T-cell (primary cell): Measurements from ENCODE around the gene HEY2. TPM values are rescaled to one million over a fixed set of nuclear protein-coding genes. Genes with fewer than 3 reads are reported as not detected.
A peak's percentile ranks its signal among the peaks of the same experiment; 100 is the strongest.

Experiments
- ATAC-seq, 4 experiments: fragments of 200-7000 bp in 3 of 4; fragments of 150-1000 bp in 1 of 4; cut with Tn5 transposase; replicated peaks in 1 of 4; 1 replicate in 3 of 4; 2 replicates in 1 of 4; pipeline ENCODE4 v1.10.0; 2021; ENCODE audit warnings: moderate library complexity in 3 of 4, mild to moderate bottlenecking in 2 of 4, moderate number of reproducible peaks in 1 of 4
- CTCF ChIA-PET, 2 donors: fragments of 300-600 bp; sonication (Branson Sonifier 250); formaldehyde crosslinking; loops; one replicate each; lab custom pipeline; 2022; ENCODE audit warnings: antibody characterized with exemption in 2 of 2; lab: Charles Lee
- POLR2A ChIA-PET, 2 donors: fragments of 300-600 bp; sonication (Branson Sonifier 250); formaldehyde crosslinking; loops; one replicate each; lab custom pipeline; 2022; ENCODE audit warnings: antibody characterized with exemption in 2 of 2; lab: Charles Lee
- DNase-seq, 35 experiments: peaks; one replicate each; pipeline versions ENCODE4 v3.0.0 to v3.0.0-alpha.2; 2013 to 2023
- H3K27ac ChIP-seq: one replicate; pipeline ENCODE4 v1.5.1; 2013; ENCODE audit warnings: low read length
- H3K27me3 ChIP-seq, 2 experiments: replicated peaks in 1 of 2; 1 replicate in 1 of 2; 2 replicates in 1 of 2; pipeline versions ENCODE4 v1.6.1 to v1.7.0; 2013; ENCODE audit warnings: low read length in 1 of 2, mixed read lengths in 1 of 2; ENCODE audit not compliant: control insufficient read depth in 2 of 2, insufficient read depth in 2 of 2; ENCODE audit errors: extremely low read depth in 1 of 2
- H3K36me3 ChIP-seq, 2 donors: 1 replicate in 1 of 2; 2 replicates in 1 of 2; pipeline versions ENCODE4 v1.6.1 to v1.7.0; 2013; ENCODE audit warnings: low read length in 1 of 2; ENCODE audit not compliant: control insufficient read depth in 2 of 2, insufficient read depth in 1 of 2; ENCODE audit errors: extremely low read depth in 1 of 2
- H3K4me1 ChIP-seq, 2 experiments: 1 replicate in 1 of 2; 2 replicates in 1 of 2; pipeline versions ENCODE4 v1.6.1 to v1.7.0; 2013; ENCODE audit warnings: low read length in 2 of 2, mixed read lengths in 1 of 2; ENCODE audit not compliant: insufficient read depth in 2 of 2, control insufficient read depth in 1 of 2; ENCODE audit errors: extremely low read depth in 1 of 2
- H3K4me3 ChIP-seq, 2 donors: 1 replicate in 1 of 2; 2 replicates in 1 of 2; pipeline versions ENCODE4 v1.5.1 to v1.7.0; 2013; ENCODE audit warnings: mild to moderate bottlenecking in 2 of 2, low read length in 1 of 2, moderate library complexity in 1 of 2; ENCODE audit not compliant: control insufficient read depth in 1 of 2; ENCODE audit errors: extremely low read depth in 1 of 2
- H3K9me3 ChIP-seq: 2 replicates; pipeline ENCODE4 v1.7.0; 2013
- H3K27ac Mint-ChIP-seq, 2 donors: one replicate each; pipeline ENCODE4 v1.8.0; 2020 to 2021; ENCODE audit warnings: mild to moderate bottlenecking in 2 of 2, mixed read lengths in 2 of 2
- H3K27me3 Mint-ChIP-seq, 2 donors: one replicate each; pipeline ENCODE4 v1.8.0; 2021 to 2022; ENCODE audit warnings: mixed read lengths in 2 of 2
- H3K36me3 Mint-ChIP-seq: one replicate; pipeline ENCODE4 v1.8.0; 2021; ENCODE audit warnings: mixed read lengths
- H3K4me1 Mint-ChIP-seq, 3 donors: one replicate each; pipeline ENCODE4 v1.8.0; 2020 to 2022; ENCODE audit warnings: mixed read lengths in 3 of 3, mild to moderate bottlenecking in 1 of 3
- H3K4me3 Mint-ChIP-seq, 3 donors: one replicate each; pipeline ENCODE4 v1.8.0; 2020 to 2022; ENCODE audit warnings: mild to moderate bottlenecking in 3 of 3, mixed read lengths in 3 of 3, moderate library complexity in 3 of 3
- H3K9me3 Mint-ChIP-seq, 3 donors: one replicate each; pipeline ENCODE4 v1.8.0; 2020 to 2022; ENCODE audit warnings: mixed read lengths in 3 of 3
- WGBS: methylation state at CpG from one replicate; pipeline ENCODE4 v1.1.5; 2013; ENCODE audit warnings: missing lambda C conversion rate; ENCODE audit not compliant: insufficient coverage; 5-methylcytosine and 5-hydroxymethylcytosine counted together
- total RNA-seq, 35 experiments: library from RNA in 6 of 35; stranded (reverse) in 6 of 35; fragments of 120-200 nt in 1 of 35; gene quantifications; one replicate each; pipeline versions ENCODE4 v1.2.1 to v1.2.4 and lab custom pipeline; 2013 to 2026

HEY2 gene
- total RNA-seq, 5 donors from 2014 or later (not counting 1 experiment from before 2014, with no cell fraction given), result 0.16 to 0.32 (median 0.24) TPM; not detected in 1

- H3K4me1 Mint-ChIP-seq, result peaks cover 10 to 12% (median 10%) of the 10 kb centered on the region in 3 donors
- H3K36me3 Mint-ChIP-seq, result no peaks in the 10 kb centered on the region
- H3K4me3 ChIP-seq, result no peak overlapping the region
- no peaks in the 10 kb centered on the region for H3K36me3 ChIP-seq
- no peak overlapping the region for H3K27ac Mint-ChIP-seq
- no peak for ATAC-seq
- ChIA-PET POLR2A (no interaction called here), CTCF (interaction anchor here (0.6 to 1.3 kb wide), 5 partner anchors 11 to 430 kb away, joined by 3 to 10 read pairs (median 4); no protein-coding TSS in a partner anchor)
- peaks cover 0 to 9% of the 10 kb centered on the region in 2 experiments for H3K27me3 ChIP-seq
- peaks cover 0 to 8% of the 10 kb centered on the region in 2 experiments for H3K4me1 ChIP-seq
- H3K27ac ChIP-seq, result no peak overlapping the region
- 87% methylated on average over 2 of the region's 2 CpGs for WGBS
- H3K9me3 Mint-ChIP-seq, result no peaks in the 10 kb centered on the region
- no peaks in the 10 kb centered on the region for H3K9me3 ChIP-seq
- H3K27me3 Mint-ChIP-seq, result peaks cover 22 to 31% of the 10 kb centered on the region in 2 donors
- no peak for DNase-seq
- H3K4me3 Mint-ChIP-seq, result no peak overlapping the region
These were observed 7.4 kb upstream of the HEY2 start for GRCh38 chr6:125742024-125742423.

GRCh38 chr6:125742464-125743120 lies 6.8 kb upstream of the HEY2 start:
- peaks cover 0 to 12% of the 10 kb centered on the region in 2 experiments for H3K27me3 ChIP-seq
- H3K27ac Mint-ChIP-seq, result no peak overlapping the region
- DNase-seq, result no peak
- H3K36me3 ChIP-seq, result no peaks in the 10 kb centered on the region
- H3K4me3 Mint-ChIP-seq, result no peak overlapping the region
- no peaks in the 10 kb centered on the region for H3K9me3 Mint-ChIP-seq
- POLR2A ChIA-PET, result interaction anchor here in 1 of 2 donors (0.6 kb wide), 1 partner anchor 460 kb away, joined by 3 read pairs; no protein-coding TSS in a partner anchor
- no peak overlapping the region for H3K27ac ChIP-seq
- peaks cover 14 to 16% (median 15%) of the 10 kb centered on the region in 3 donors for H3K4me1 Mint-ChIP-seq
- peaks cover 19 to 33% of the 10 kb centered on the region in 2 donors for H3K27me3 Mint-ChIP-seq
- no peak for ATAC-seq
- 100% methylated on average over 1 of the region's 5 CpGs for WGBS
- H3K4me1 ChIP-seq, result peaks cover 3 to 11% of the 10 kb centered on the region in 2 experiments
- no peaks in the 10 kb centered on the region for H3K36me3 Mint-ChIP-seq
- no peak overlapping the region for H3K4me3 ChIP-seq
- no peaks in the 10 kb centered on the region for H3K9me3 ChIP-seq
- CTCF ChIA-PET, result interaction anchor here (1.2 to 1.3 kb wide), 2 partner anchors 11 kb away, joined by 4 to 10 read pairs; no protein-coding TSS in a partner anchor

DNA sequence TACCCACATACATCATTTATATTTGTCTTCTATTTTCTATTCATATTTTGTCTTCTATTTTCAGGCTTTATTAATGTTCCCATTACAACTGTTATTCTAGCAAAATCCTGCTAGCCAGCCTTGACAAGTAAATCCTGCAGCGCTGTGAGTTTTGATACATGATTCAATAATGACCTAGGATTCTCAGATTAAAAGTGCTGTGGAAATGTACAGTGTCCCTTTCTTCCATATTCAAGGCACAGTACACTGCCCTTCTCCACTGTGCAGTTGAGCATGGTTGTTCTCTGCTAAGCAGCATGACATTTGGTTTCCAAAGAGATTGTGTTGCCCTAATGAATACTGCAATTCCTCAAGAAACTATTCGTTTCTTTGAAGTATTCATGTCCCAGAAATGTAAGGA lies 5.8 kb upstream of the HEY2 start:
- H3K4me3 Mint-ChIP-seq, result no peak overlapping the region
- peaks cover 0 to 21% of the 10 kb centered on the region in 2 experiments for H3K27me3 ChIP-seq
- no peak overlapping the region for H3K4me3 ChIP-seq
- WGBS, result no CpG with 5 or more reads among the region's 2 CpGs
- no peaks in the 10 kb centered on the region for H3K9me3 ChIP-seq
- no peaks in the 10 kb centered on the region for H3K36me3 Mint-ChIP-seq
- ATAC-seq, result no peak
- ChIA-PET CTCF (interaction anchor here in 1 of 2 donors (1.0 to 1.9 kb wide), 2 partner anchors 10 to 433 kb away, joined by 3 to 9 read pairs; no protein-coding TSS in a partner anchor), POLR2A (no interaction called here)
- H3K27ac Mint-ChIP-seq, result no peak overlapping the region
- H3K4me1 Mint-ChIP-seq, result peaks cover 18 to 23% (median 21%) of the 10 kb centered on the region in 3 donors
- no peaks in the 10 kb centered on the region for H3K36me3 ChIP-seq
- H3K27me3 Mint-ChIP-seq, result peaks cover 16 to 35% of the 10 kb centered on the region in 2 donors
- no peak overlapping the region for H3K27ac ChIP-seq
- DNase-seq, result no peak
- no peaks in the 10 kb centered on the region for H3K9me3 Mint-ChIP-seq
- H3K4me1 ChIP-seq, result peaks cover 8 to 20% of the 10 kb centered on the region in 2 experiments

DNA sequence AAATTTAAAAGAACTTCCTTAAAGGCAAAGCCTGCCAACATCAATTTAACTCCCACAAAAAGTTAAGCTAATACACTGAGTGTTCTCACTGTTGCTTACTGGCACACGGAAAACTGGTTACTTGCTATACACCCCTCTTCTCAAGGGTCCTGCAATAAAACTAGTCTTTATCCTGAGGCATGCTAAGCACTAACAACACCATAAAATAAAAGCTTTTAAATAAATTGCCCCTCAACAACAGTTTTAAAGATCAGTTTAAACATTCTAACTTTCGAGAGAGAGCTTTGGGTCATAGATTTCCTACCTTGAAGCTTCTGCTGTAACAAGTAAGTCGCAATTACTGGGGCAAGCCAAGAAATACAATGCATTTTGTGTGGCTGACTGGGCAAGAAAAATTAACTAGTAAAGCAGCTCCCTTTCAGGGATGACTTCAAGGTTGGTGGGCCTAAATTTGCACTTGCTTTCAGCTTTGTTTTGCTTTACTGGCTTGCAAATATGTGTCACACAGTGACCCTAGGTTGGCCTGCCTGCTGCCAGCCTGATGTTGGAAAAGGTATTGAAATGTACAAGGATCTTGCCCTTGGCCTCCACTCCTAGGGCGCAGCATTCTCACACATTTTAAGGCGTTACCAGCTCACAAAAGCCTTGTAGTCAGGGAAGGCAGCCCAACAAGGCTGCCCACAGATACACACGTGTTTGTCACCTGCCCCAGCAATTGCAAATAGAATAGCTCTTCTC lies 4.0 kb upstream of the HEY2 start:
- Mint-ChIP-seq H3K4me3 (peak overlapping the region in 1 of 3 donors; percentile 92), H3K4me1 (peaks cover 29 to 34% (median 31%) of the 10 kb centered on the region in 3 donors), H3K27ac (no peak overlapping the region), H3K9me3 (no peaks in the 10 kb centered on the region), H3K36me3 (no peaks in the 10 kb centered on the region), H3K27me3 (peaks cover 18 to 47% of the 10 kb centered on the region in 2 donors)
- peaks cover 11 to 34% of the 10 kb centered on the region in 2 experiments for H3K4me1 ChIP-seq
- no peaks in the 10 kb centered on the region for H3K9me3 ChIP-seq
- H3K36me3 ChIP-seq, result no peaks in the 10 kb centered on the region
- no peak overlapping the region for H3K27ac ChIP-seq
- ATAC-seq, result no peak
- CTCF ChIA-PET, result interaction anchor here (0.7 to 2.4 kb wide), 7 partner anchors 8 to 452 kb away, joined by 3 to 10 read pairs (median 4); no protein-coding TSS in a partner anchor
- 86% methylated on average over 4 of the region's 6 CpGs for WGBS
- no peak for DNase-seq
- H3K4me3 ChIP-seq, result no peak overlapping the region
- POLR2A ChIA-PET, result interaction anchor here (0.5 to 0.7 kb wide), 3 partner anchors 18 to 36 kb away, joined by 3 to 5 read pairs (median 3); no protein-coding TSS in a partner anchor
- peaks cover 3 to 34% of the 10 kb centered on the region in 2 experiments for H3K27me3 ChIP-seq

- H3K36me3 ChIP-seq, result no peaks in the 10 kb centered on the region
- H3K27me3 Mint-ChIP-seq, result peaks cover 22 to 51% of the 10 kb centered on the region in 2 donors
- WGBS, result 100% methylated on average over 2 of the region's 5 CpGs
- H3K9me3 ChIP-seq, result no peaks in the 10 kb centered on the region
- ATAC-seq (no peak), DNase-seq (no peak)
- peak overlapping the region in 1 of 2 donors; percentile 88 for H3K27ac Mint-ChIP-seq
- peaks cover 32 to 38% (median 37%) of the 10 kb centered on the region in 3 donors for H3K4me1 Mint-ChIP-seq
- H3K36me3 Mint-ChIP-seq, result no peaks in the 10 kb centered on the region
- no peak overlapping the region for H3K4me3 ChIP-seq
- ChIA-PET POLR2A (no interaction called here), CTCF (interaction anchor here (0.9 to 2.4 kb wide), 4 partner anchors 11 to 435 kb away, joined by 3 to 10 read pairs (median 4); no protein-coding TSS in a partner anchor)
- H3K9me3 Mint-ChIP-seq, result no peaks in the 10 kb centered on the region
- peaks cover 3 to 34% of the 10 kb centered on the region in 2 experiments for H3K27me3 ChIP-seq
- no peak overlapping the region for H3K27ac ChIP-seq
- H3K4me3 Mint-ChIP-seq, result peak overlapping the region; percentile 89 to 92 (median 89)
- peaks cover 12 to 34% of the 10 kb centered on the region in 2 experiments for H3K4me1 ChIP-seq
These were observed 3.4 kb upstream of the HEY2 start for GRCh38 chr6:125746019-125746414.
